Lung (tissue), 12 donors: Measurements from ENCODE around the gene MCHR1. TPM values are rescaled to one million over a fixed set of nuclear protein-coding genes. Genes with fewer than 3 reads are reported as not detected.

Source experiments
- ATAC-seq: fragments of 200-7000 bp; cut with Tn5 transposase; one replicate; pipeline ENCODE4 v1.9.1; 2020; ENCODE audit warnings: moderate number of reproducible peaks; ENCODE audit not compliant: insufficient read depth, low FRiP score
- DNase-seq, 3 donors: peaks; one replicate each; pipeline ENCODE4 v3.0.0-alpha.2; 2013 to 2017
- H3K27ac ChIP-seq, 2 donors: one replicate each; pipeline ENCODE4 v1.5.1; 2013; ENCODE audit warnings: mild to moderate bottlenecking in 2 of 2, moderate library complexity in 2 of 2, control low read depth in 1 of 2, inconsistent platforms in 1 of 2, low read depth in 1 of 2, low read length in 1 of 2
- H3K27me3 ChIP-seq, 3 donors: one replicate each; pipeline ENCODE4 v1.5.1; 2013; ENCODE audit warnings: low read length in 2 of 3; ENCODE audit not compliant: control insufficient read depth in 3 of 3, insufficient read depth in 3 of 3
- H3K36me3 ChIP-seq, 4 donors: one replicate each; pipeline ENCODE4 v1.5.1; 2013; ENCODE audit warnings: low read length in 4 of 4, mild to moderate bottlenecking in 1 of 4, moderate library complexity in 1 of 4; ENCODE audit not compliant: control insufficient read depth in 4 of 4, insufficient read depth in 4 of 4
- H3K4me1 ChIP-seq, 5 donors: one replicate each; pipeline ENCODE4 v1.5.1; 2013; ENCODE audit warnings: low read length in 5 of 5, mild to moderate bottlenecking in 2 of 5, moderate library complexity in 1 of 5; ENCODE audit not compliant: control insufficient read depth in 5 of 5, insufficient read depth in 5 of 5
- H3K4me3 ChIP-seq: one replicate; pipeline ENCODE4 v1.5.1; 2013; ENCODE audit warnings: mild to moderate bottlenecking, control low read depth, moderate library complexity
- H3K9ac ChIP-seq, 2 donors: one replicate each; pipeline ENCODE4 v1.5.1; 2013; ENCODE audit warnings: low read length in 2 of 2, control low read depth in 1 of 2; ENCODE audit not compliant: insufficient read depth in 1 of 2
- H3K9me3 ChIP-seq, 4 donors: one replicate each; pipeline ENCODE4 v1.5.1; 2013; ENCODE audit warnings: low read length in 3 of 4, mild to moderate bottlenecking in 1 of 4, moderate library complexity in 1 of 4; ENCODE audit not compliant: control insufficient read depth in 4 of 4, insufficient read depth in 3 of 4
- WGBS, 2 donors: extraction: QIAGEN DNeasy Blood & Tissue Kit; methylation state at CpG; one replicate each; pipeline ENCODE4 v1.1.7; 2013; 5-methylcytosine and 5-hydroxymethylcytosine counted together
- polyA plus RNA-seq, 2 donors: library from polyadenylated mRNA; stranded (reverse); fragments of 200-250 nt; gene quantifications; one replicate each; pipeline ENCODE4 v1.2.1, GENCODE V29; 2013
- total RNA-seq, 2 donors: library from RNA; depleted of rRNA in 1 of 2; stranded (reverse); fragments of >200 nt in 1 of 2; gene quantifications; one replicate each; pipeline ENCODE4 v1.2.1, GENCODE V29; 2014 to 2021
- TF ChIP-seq, protein P1 (sequence below): IDR thresholded peaks from 2 replicates; pipeline ENCODE4 v1.5.1; 2012; ENCODE audit warnings: mild to moderate bottlenecking; ENCODE audit errors: control extremely low read depth, extremely low read depth
- donor health status: control.
- donor health status: control.
- donor health status: Bipolar disorder and iron deficiency.
- donor health status: healthy.
- donor health status: DM: yes; HTN: yes; CAD: no.

The MCHR1 gene
- total and polyA plus RNA-seq, 4 donors, result 0.06 to 0.62 (median 0.29) TPM

- DNase-seq, result no peak
- Histone ChIP-seq H3K27ac (no peak overlapping the region), H3K36me3 (no peaks in the 10 kb centered on the region), H3K27me3 (no peaks in the 10 kb centered on the region), H3K4me3 (no peak overlapping the region), H3K9me3 (no peaks in the 10 kb centered on the region), H3K4me1 (peaks cover 0 to 27% (median 4%) of the 10 kb centered on the region in 5 donors), H3K9ac (no peak overlapping the region)
- ATAC-seq, result no peak
- TF ChIP-seq, protein P1, sequence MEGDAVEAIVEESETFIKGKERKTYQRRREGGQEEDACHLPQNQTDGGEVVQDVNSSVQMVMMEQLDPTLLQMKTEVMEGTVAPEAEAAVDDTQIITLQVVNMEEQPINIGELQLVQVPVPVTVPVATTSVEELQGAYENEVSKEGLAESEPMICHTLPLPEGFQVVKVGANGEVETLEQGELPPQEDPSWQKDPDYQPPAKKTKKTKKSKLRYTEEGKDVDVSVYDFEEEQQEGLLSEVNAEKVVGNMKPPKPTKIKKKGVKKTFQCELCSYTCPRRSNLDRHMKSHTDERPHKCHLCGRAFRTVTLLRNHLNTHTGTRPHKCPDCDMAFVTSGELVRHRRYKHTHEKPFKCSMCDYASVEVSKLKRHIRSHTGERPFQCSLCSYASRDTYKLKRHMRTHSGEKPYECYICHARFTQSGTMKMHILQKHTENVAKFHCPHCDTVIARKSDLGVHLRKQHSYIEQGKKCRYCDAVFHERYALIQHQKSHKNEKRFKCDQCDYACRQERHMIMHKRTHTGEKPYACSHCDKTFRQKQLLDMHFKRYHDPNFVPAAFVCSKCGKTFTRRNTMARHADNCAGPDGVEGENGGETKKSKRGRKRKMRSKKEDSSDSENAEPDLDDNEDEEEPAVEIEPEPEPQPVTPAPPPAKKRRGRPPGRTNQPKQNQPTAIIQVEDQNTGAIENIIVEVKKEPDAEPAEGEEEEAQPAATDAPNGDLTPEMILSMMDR, result no peak
- 74% methylated on average over 9 of the region's 9 CpGs for WGBS, 2 donors
These were observed 26.8 kb downstream of the MCHR1 start for GRCh38 chr22:40705918-40706682.

GRCh38 chr22:40707154-40707553, 27.9 kb downstream of the MCHR1 start:
- WGBS, 2 donors, result 92 to 98% methylated on average over 2 of the region's 2 CpGs
- Histone ChIP-seq H3K27ac (no peak overlapping the region), H3K9me3 (no peaks in the 10 kb centered on the region), H3K4me1 (peaks cover 0 to 35% (median 7%) of the 10 kb centered on the region in 5 donors), H3K4me3 (no peak overlapping the region), H3K36me3 (no peaks in the 10 kb centered on the region), H3K27me3 (no peaks in the 10 kb centered on the region), H3K9ac (no peak overlapping the region)
- ATAC-seq (no peak), DNase-seq (no peak)
- TF ChIP-seq, protein P1, result no peak

DNA sequence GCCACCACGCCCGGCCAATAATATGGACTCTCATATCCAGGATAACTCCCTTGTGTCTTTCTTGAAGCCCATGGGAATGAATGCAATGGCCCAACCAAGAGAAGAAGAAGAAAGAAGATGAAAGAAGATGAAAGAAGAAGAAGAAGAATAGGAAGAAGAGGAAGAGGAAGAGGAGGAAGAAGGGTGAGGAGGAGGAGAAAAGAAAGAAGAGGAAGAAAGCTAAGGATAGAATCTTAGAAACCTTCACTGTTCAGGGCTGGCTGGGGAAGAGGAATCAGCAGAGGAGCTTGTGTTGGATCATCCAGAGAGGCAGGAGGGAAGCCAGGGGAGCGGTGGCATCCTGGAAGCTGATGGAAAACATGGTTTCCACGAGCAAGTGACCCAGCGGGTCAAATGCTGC, 28.9 kb downstream of the MCHR1 start:
- DNase-seq (no peak), ATAC-seq (no peak)
- Histone ChIP-seq H3K9me3 (no peaks in the 10 kb centered on the region), H3K27ac (no peak overlapping the region), H3K4me1 (peaks cover 0 to 35% (median 7%) of the 10 kb centered on the region in 5 donors), H3K27me3 (no peaks in the 10 kb centered on the region), H3K9ac (no peak overlapping the region), H3K4me3 (no peak overlapping the region), H3K36me3 (no peaks in the 10 kb centered on the region)
- WGBS, 2 donors, result 94 to 95% methylated on average over 5 of the region's 5 CpGs
- TF ChIP-seq, protein P1, result no peak
